Testis (tissue), 3 donors: Measurements from ENCODE around the gene ETFB. TPM values are rescaled to one million over a fixed set of nuclear protein-coding genes. Genes with fewer than 3 reads are reported as not detected.

ENCODE experiments used
- DNase-seq: peaks from one replicate; pipeline ENCODE4 v3.0.0-alpha.2; 2019
- H3K27ac ChIP-seq, 2 donors: fragments of 200-600 bp; sonication (generic); one replicate each; pipeline ENCODE4 v1.5.1; 2019
- H3K27me3 ChIP-seq: fragments of 200-600 bp; sonication (generic); one replicate; pipeline ENCODE4 v1.5.1; 2019
- H3K36me3 ChIP-seq: fragments of 200-600 bp; sonication (generic); one replicate; pipeline ENCODE4 v1.5.1; 2017; ENCODE audit warnings: low read depth; ENCODE audit errors: missing control alignments
- H3K4me1 ChIP-seq: fragments of 200-600 bp; sonication (generic); one replicate; pipeline ENCODE4 v1.5.1; 2019
- H3K4me3 ChIP-seq, 2 donors: fragments of 200-600 bp; sonication (generic); one replicate each; pipeline ENCODE4 v1.5.1; 2017 to 2019
- H3K9me3 ChIP-seq: fragments of 200-600 bp; sonication (generic); one replicate; pipeline ENCODE4 v1.5.1; 2017
- CTCF ChIP-seq, 3 experiments: fragments of 450-650 bp in 2 of 3; fragments of 200-600 bp in 1 of 3; sonication (generic) in 1 of 3; IDR thresholded peaks; one replicate each; pipeline ENCODE4 v1.5.1; 2016 to 2019; ENCODE audit warnings: antibody characterized with exemption in 3 of 3, mild to moderate bottlenecking in 2 of 3, moderate library complexity in 1 of 3
- POLR2A ChIP-seq: fragments of 450-650 bp; IDR thresholded peaks from one replicate; pipeline ENCODE4 v1.6.1; 2017; ENCODE audit warnings: antibody characterized with exemption, mild to moderate bottlenecking, moderate library complexity
- WGBS, 2 donors: methylation state at CpG; one replicate each; pipeline ENCODE4 v1.1.5; 2018; 5-methylcytosine and 5-hydroxymethylcytosine counted together
- intact Hi-C: fragments of 100-400 bp; cut with DNase I; formaldehyde crosslinking; loops from one replicate; pipeline ENCODE4 v1.15.1; 2023; ENCODE audit warnings: low total_unique reads
- polyA plus RNA-seq: library from polyadenylated mRNA; stranded (reverse); fragments of 350-450 nt; fragmentation: Illumina TruSeq; extraction: RNeasy Lipid Tissue Mini Kit (QIAGEN cat#74804); gene quantifications from one replicate; pipeline ENCODE4 v1.2.3, GENCODE V29; 2014; ENCODE audit warnings: low read depth, low replicate concordance; ENCODE audit not compliant: insufficient read depth
- total RNA-seq, 2 donors: library from RNA; depleted of rRNA; stranded (reverse); fragments of >200 nt; gene quantifications; one replicate each; pipeline ENCODE4 v1.2.3, GENCODE V29; 2016

The ETFB gene
- total and polyA plus RNA-seq, 3 donors from 2014 or later: 109 to 146 (median 110) TPM

GRCh38 chr19:51346742-51347141, 19.4 kb downstream of the ETFB start:
- intact Hi-C loops: no loop called here
- no peaks in the 10 kb centered on the region for H3K36me3 ChIP-seq
- DNase-seq: no peak
- no peak for TF ChIP-seq POLR2A
- no peaks in the 10 kb centered on the region for H3K27me3 ChIP-seq
- 88 to 91% methylated on average over 14 to 16 of the region's 17 CpGs for WGBS, 2 donors
- H3K27ac ChIP-seq: no peak overlapping the region
- no peaks in the 10 kb centered on the region for H3K9me3 ChIP-seq
- no peak overlapping the region for H3K4me3 ChIP-seq
- H3K4me1 ChIP-seq: no peaks in the 10 kb centered on the region

- intact Hi-C loops: no loop called here
- H3K36me3 ChIP-seq: no peaks in the 10 kb centered on the region
- no peaks in the 10 kb centered on the region for H3K9me3 ChIP-seq
- DNase-seq: no peak
- no peak overlapping the region for H3K27ac ChIP-seq
- no peaks in the 10 kb centered on the region for H3K4me1 ChIP-seq
- 95 to 96% methylated on average over 9 of the region's 9 CpGs for WGBS, 2 donors
- H3K27me3 ChIP-seq: no peaks in the 10 kb centered on the region
- no peak for TF ChIP-seq POLR2A
- no peak for TF ChIP-seq CTCF (IDR thresholded peaks at IDR 0.05)
- H3K4me3 ChIP-seq: no peak overlapping the region
These were observed 21.0 kb downstream of the ETFB start for GRCh38 chr19:51345076-51345620.

- no peak for DNase-seq
- 59 to 65% methylated on average over 9 of the region's 9 CpGs for WGBS, 2 donors
- Histone ChIP-seq H3K4me1 (no peaks in the 10 kb centered on the region), H3K9me3 (no peaks in the 10 kb centered on the region), H3K4me3 (no peak overlapping the region), H3K36me3 (no peaks in the 10 kb centered on the region), H3K27ac (no peak overlapping the region), H3K27me3 (no peaks in the 10 kb centered on the region)
- TF ChIP-seq POLR2A: no peak
- TF ChIP-seq CTCF (IDR thresholded peaks at IDR 0.05): no peak
- intact Hi-C loops: no loop called here
These were observed 23.3 kb downstream of the ETFB start for GRCh38 chr19:51342631-51343569.

DNA sequence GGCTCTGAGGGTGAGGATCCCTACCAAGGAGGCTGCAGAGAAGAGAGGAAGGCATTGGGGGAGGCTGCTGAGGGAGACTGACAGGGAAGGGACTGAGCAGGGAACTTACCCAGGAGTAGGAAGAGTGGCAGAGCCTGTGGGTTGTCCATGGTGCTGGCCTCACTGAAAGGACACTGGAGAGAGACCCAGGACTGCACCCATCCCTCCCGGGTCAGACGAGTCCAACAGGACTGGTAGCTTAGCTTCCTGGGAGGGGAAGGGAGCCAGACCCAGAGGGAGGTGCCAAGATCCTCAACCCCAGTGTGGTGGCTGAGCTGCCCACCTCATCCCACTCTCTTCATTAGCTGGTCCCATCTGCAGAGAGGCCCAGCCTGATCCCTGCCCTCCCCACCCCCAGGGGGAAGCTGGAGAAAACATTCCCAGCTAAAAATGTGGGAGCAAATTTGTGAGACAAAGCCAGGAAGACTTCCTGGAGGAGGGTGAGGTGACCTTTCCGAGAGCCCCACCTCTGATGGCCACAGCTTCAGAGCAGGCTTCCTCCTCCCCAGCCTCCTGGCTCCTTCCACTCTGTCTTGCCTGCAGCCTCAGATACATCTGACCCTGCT, 24.1 kb downstream of the ETFB start, which contains the start of gene VSIG10L:
Gene VSIG10L (minus strand): TSS at position 164 of the 605 bp plus-strand sequence. CDS start 15 bp downstream, at position 149.
- Histone ChIP-seq H3K9me3 (no peaks in the 10 kb centered on the region), H3K27ac (no peak within 1 kb of the TSS), H3K4me3 (no peak within 1 kb of the TSS), H3K27me3 (no peaks in the 10 kb centered on the region), H3K36me3 (no peaks in the 10 kb centered on the region), H3K4me1 (no peaks in the 10 kb centered on the region)
- TF ChIP-seq POLR2A: no peak
- TF ChIP-seq CTCF (IDR thresholded peaks at IDR 0.05): no peak
- no peak for DNase-seq
- intact Hi-C loops: no loop called here
- WGBS, 2 donors: 61 to 77% methylated on average over 2 to 3 of the region's 3 CpGs

DNA sequence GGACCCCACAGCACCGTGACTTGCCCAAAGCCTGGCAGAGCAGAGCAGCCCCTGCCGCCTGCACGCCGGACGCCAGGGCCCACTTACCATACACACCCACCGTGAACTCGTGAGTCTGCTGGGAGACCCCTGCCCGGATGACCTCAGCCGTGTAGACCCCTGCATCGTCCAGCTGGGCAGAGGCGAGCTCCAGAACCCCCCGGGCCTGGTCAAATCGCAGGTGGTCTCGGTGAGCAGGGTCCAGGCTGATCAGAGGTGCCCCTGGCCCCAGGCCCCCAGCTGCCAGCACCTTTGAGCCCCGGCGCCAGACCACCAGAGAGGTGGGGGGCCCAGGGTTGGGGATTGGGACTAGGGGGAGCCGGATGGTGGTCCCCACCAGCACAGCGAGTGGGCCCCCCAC, 25.1 kb downstream of the ETFB start:
- no peaks in the 10 kb centered on the region for H3K9me3 ChIP-seq
- TF ChIP-seq POLR2A (no peak), CTCF (IDR thresholded peaks at IDR 0.05) (no peak)
- no peaks in the 10 kb centered on the region for H3K36me3 ChIP-seq
- no peaks in the 10 kb centered on the region for H3K27me3 ChIP-seq
- no peak overlapping the region for H3K27ac ChIP-seq
- no peaks in the 10 kb centered on the region for H3K4me1 ChIP-seq
- H3K4me3 ChIP-seq: no peak overlapping the region
- intact Hi-C loops: no loop called here
- WGBS, 2 donors: 78 to 81% methylated on average over 6 to 18 of the region's 18 CpGs
- no peak for DNase-seq
